GM18873 (cell line): ENCODE results near the gene WNT5B.
"Not testable (repeated sequence)": the region's sequence is repeated elsewhere in the genome, so short reads cannot be mapped to it uniquely, and the experiment has no call there.

Source experiments
- ATAC-seq: cut with Tn5 transposase; IDR thresholded peaks from one replicate; pipeline ENCODE4 v1.9.1; 2021; ENCODE audit warnings: mild to moderate bottlenecking, moderate library complexity, moderate number of reproducible peaks; ENCODE audit not compliant: unreplicated experiment, low FRiP score

WNT5B gene

GRCh38 chr12:1595690-1596347 is 33.2 kb upstream of the WNT5B start:
- no peak for ATAC-seq

DNA sequence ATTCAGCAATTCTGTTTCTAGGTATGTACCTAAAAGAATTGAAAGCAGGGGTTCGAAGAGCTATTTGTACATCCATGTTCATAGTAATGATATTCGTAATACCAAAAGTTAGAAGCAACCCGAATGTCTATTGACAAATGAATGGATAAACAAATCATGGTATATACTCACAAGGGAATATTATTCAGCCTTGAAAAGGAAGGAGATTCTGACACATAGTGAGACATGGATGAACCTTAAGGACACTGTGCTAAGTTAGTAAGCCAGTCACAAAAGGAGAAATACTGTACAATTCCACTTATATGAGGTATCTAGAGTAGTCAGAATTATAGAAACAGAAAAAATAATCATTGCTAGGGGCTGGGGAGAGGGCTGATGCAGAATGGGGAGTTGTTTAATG is 30.3 kb upstream of the WNT5B start:
- no peak for ATAC-seq

DNA sequence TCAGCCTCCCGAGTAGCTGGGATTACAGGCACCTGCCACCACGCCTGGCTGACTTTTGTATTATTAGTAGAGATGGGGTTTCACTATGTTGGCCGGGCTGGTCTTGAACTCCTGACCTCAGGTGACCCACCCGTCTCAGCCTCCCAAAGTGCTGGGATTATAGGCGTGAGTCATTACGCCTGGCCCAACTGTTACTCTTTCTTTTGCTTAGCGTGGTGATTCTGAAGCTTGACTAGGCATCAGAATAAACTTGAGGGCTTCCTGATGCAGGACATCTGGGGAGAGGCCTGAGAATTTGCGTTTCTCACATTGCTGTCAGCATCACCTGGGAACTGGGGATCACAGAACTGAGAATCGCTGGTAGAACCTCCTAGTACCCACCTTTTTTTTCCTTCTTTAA is 26.3 kb upstream of the WNT5B start:
- not testable (repeated sequence) for ATAC-seq

DNA sequence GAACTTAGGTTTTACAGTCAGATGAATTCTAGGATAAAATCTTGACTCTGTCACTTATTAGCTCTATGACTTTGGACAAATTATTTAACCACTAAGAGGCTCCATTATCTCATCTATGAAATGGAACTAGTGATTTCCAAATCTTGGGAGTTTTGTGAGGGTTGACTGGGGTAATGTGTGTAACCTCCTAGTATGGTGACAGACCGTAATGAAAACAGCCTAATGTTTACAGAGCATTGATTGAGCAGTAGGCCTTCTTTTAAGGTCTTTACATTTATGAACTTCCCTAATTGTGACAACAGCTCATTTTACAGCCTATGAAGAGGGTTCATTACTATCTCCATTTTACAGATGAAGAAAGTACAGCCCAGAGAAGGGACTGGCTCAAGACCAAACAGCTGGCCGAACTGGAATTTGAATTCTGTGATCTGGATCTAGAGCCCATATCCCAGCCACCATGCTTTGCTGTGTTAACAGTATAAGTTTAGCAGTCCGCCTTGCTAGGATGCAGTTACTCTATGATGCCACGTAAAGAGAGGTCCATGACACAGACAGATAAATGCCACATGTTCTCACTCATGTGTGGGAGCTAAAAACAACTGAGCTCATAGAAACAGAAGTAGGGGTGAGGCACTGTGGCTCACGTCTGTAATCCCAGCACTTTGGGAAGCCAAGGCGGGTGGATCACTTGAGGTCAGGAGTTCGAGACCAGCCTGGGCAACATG is 25.6 kb upstream of the WNT5B start:
- ATAC-seq, result no peak

DNA sequence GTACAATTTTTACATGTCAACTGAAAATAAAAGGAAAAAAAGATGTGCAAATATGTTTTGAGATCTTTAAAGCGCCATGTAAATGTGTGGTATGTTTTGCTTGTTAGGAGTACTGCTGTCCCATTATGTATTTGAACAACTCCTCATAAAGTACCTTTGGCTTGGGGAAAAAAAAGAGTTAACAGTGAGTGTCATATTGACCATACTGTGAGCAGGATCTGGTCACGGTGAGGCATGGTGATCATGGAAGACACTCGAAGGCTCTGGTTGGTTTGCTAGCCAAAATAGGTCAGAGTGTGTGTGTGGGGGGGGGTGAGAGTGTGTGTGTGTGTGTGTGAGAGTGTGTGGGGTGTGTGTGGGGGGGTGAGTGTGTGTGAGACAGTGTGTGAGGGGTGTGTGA is 24.6 kb upstream of the WNT5B start:
- ATAC-seq, result no peak

GRCh38 chr12:1605129-1606020 is 23.7 kb upstream of the WNT5B start:
- no peak for ATAC-seq

- no peak for ATAC-seq
Measured at GRCh38 chr12:1606021-1606622, 22.9 kb upstream of the WNT5B start.

GRCh38 chr12:1607940-1608712 is 20.9 kb upstream of the WNT5B start:
- ATAC-seq, result no peak

DNA sequence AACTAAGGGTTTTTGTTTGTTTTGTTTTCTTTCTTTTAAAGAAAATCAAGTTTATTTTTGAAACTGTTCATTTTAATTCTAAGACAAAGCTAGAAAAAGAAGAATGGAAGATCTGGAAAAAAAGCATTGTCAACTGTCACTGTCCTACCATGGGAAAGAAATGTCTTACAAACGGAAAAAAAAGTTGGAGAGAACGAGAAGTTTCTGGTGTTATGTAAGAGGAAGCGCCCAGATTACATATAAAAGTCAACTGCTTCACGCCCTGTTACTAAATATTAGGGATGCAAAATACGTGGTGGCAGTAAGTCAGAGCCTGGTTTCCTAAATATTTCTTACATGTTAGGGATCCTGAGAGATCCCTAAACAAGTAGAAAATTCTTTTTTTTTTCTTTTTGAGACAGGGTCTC is 20.3 kb upstream of the WNT5B start:
- no peak for ATAC-seq

- ATAC-seq, result no peak
Measured at GRCh38 chr12:1610072-1610643, 18.9 kb upstream of the WNT5B start.

GRCh38 chr12:1611803-1612572 is 17.0 kb upstream of the WNT5B start:
- ATAC-seq, result no peak

DNA sequence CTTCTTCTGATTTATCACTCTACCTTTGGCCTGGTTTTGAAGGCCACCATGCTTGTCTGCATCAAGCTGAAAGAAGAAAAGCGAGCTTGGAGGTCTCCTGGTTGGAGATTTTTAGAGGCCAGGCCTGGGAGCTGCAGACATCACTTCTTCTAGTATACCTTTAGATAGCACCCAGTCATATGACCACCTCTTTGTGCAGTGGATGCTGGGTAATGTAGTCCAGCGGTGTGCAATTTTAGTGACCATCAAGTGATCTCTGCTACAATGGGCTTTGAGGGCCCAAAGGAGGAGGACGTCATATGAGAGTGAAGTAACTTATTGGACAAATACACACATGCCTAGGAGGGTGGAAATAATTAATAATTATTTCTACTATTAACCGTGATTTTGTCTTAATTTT is 15.2 kb upstream of the WNT5B start:
- no peak for ATAC-seq

DNA sequence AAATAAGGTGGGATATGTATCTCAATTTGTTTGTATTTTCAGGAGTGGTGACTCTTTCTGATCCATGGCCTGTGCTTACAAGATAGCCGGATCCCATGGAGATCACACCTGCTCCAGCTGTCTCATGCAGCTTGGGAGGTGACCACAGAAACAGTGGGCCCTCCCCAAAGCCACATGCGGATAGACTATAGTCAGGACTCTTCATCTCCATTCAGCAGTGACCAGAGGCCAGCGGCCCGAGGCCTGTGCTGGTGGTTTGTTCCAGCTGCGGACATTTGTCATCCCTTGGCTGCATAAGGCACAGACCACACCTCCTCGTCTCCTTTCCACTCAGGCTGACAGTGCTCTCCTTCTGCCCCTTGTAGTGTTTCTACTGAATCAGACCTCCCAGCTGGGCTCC is 14.7 kb upstream of the WNT5B start:
- no peak for ATAC-seq

DNA sequence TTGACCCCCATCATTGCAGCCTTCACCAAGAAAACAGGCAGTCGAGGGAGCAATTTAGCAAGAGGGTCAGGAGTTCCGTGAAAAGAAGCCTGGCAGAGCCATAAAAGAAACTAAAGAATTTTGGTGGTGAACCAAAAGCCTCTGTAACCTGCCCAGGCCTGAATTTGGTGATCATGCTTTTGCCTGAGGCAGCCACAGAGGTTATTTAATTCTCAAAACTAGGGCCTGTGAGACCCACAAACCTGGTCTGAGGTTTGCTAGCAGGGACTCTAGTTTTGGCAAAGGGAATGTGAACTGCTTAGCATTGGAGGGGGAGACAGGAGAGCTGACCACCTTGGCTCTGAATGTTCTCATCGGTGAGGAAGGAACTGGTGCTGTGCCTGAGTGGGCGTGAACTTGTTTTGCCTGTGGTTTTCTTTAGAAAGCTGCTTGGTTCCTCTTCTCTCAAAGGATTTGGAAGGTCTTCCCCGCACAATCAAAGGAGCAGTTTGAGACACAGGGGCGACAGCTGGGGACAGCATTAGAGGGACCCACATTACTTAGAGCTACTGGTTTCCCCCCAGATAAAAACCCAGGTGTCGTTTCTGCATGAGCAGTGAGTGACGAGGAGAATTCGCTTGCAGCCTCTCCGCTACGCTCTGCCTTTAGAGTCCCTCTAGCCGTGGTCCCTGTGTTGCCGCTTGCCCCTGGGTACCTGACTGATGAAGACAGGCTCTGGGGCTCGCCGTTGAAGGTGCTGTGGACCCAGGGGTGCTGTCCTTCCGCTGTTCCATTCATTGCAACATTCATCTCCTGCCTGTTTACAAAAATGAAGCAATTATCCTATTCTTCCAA is 12.6 kb upstream of the WNT5B start:
- no peak for ATAC-seq

- ATAC-seq, result no peak
Measured at GRCh38 chr12:1618489-1618888, 10.5 kb upstream of the WNT5B start.

GRCh38 chr12:1619159-1619558 is 9.9 kb upstream of the WNT5B start:
- ATAC-seq, result no peak

DNA sequence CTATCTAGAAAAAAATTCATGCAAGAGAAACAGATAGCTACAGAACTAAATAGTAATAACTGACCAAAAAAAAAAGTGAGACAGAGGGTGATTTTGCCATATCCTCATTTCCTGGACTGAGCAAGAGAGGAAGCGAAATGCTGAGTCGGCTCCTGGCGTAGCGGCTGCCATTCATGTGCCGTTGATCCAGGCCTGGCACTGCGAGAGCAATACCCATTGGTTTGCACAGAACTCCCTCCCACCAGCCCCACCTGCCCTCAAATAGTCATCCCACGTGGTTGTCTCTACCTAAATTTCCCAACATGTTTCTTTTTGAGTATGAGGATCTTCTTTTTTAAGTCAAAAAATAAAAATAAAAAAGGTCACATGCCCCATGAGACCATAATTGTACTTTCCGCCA is 9.4 kb upstream of the WNT5B start:
- ATAC-seq, result no peak

GRCh38 chr12:1620092-1620491 is 8.9 kb upstream of the WNT5B start:
- no peak for ATAC-seq
